GM19395 (cell line): Measurements from ENCODE around the gene UGT1A4.

Experiments used
- ATAC-seq: cut with Tn5 transposase; IDR thresholded peaks from one replicate; pipeline ENCODE4 v1.9.1; 2021; ENCODE audit warnings: mild to moderate bottlenecking, moderate library complexity; ENCODE audit not compliant: unreplicated experiment

Gene UGT1A4

GRCh38 chr2:233718552-233718951 is at the start of gene UGT1A4:
Gene UGT1A4 (plus strand): TSS chr2:233718736. CDS start chr2:233718821, 85 bp downstream.
- no peak for ATAC-seq

- no peak for ATAC-seq
These were observed 47.0 kb upstream of the UGT1A4 start, which contains the start of gene UGT1A9 for GRCh38 chr2:233671290-233672161. Gene UGT1A9 (plus strand): TSS chr2:233671898. CDS start chr2:233671935, 37 bp downstream.

- ATAC-seq = no peak
These were observed 45.6 kb upstream of the UGT1A4 start for GRCh38 chr2:233672886-233673285.

- no peak for ATAC-seq
These were observed 44.6 kb upstream of the UGT1A4 start for GRCh38 chr2:233673896-233674295.

- no peak for ATAC-seq
These were observed 44.2 kb upstream of the UGT1A4 start for GRCh38 chr2:233674314-233674713.

- no peak for ATAC-seq
These were observed 43.5 kb upstream of the UGT1A4 start for GRCh38 chr2:233674995-233675394.

GRCh38 chr2:233676046-233676445 is 42.5 kb upstream of the UGT1A4 start:
- no peak for ATAC-seq

GRCh38 chr2:233679196-233679595 is 39.3 kb upstream of the UGT1A4 start:
- no peak for ATAC-seq

GRCh38 chr2:233680361-233681045 is 38.0 kb upstream of the UGT1A4 start:
- ATAC-seq = no peak

- no peak for ATAC-seq
These were observed 36.9 kb upstream of the UGT1A4 start, which contains the start of gene UGT1A7 for GRCh38 chr2:233681521-233682099. Gene UGT1A7 (plus strand): TSS chr2:233681901. CDS start chr2:233681938, 37 bp downstream.

GRCh38 chr2:233684640-233685039 is 33.9 kb upstream of the UGT1A4 start:
- ATAC-seq = no peak

GRCh38 chr2:233686928-233687327 is 31.6 kb upstream of the UGT1A4 start:
- no peak for ATAC-seq

GRCh38 chr2:233688341-233688740 is 30.2 kb upstream of the UGT1A4 start:
- ATAC-seq = no peak

GRCh38 chr2:233689031-233689430 is 29.5 kb upstream of the UGT1A4 start:
- ATAC-seq = no peak

- ATAC-seq = no peak
These were observed 29.0 kb upstream of the UGT1A4 start for GRCh38 chr2:233689501-233689900.

- ATAC-seq = no peak
These were observed 28.1 kb upstream of the UGT1A4 start for GRCh38 chr2:233690444-233690843.

GRCh38 chr2:233691443-233692433 is 26.8 kb upstream of the UGT1A4 start:
- ATAC-seq = no peak

GRCh38 chr2:233692648-233693047 is 25.9 kb upstream of the UGT1A4 start, which contains the start of gene UGT1A6:
Gene UGT1A6 (plus strand): TSS chr2:233692890. CDS start chr2:233693005, 115 bp downstream.
- no peak for ATAC-seq

GRCh38 chr2:233693963-233694362 is 24.6 kb upstream of the UGT1A4 start:
- no peak for ATAC-seq

- no peak for ATAC-seq
These were observed 19.8 kb upstream of the UGT1A4 start for GRCh38 chr2:233698740-233699139.
